GM18907 (cell line): Measurements from ENCODE around the gene ZNF48.
"Not testable (repeated sequence)": the region's sequence is repeated elsewhere in the genome, so short reads cannot be mapped to it uniquely, and the experiment has no call there.

Experiments used
- ATAC-seq: cut with Tn5 transposase; IDR thresholded peaks from one replicate; pipeline ENCODE4 v1.9.1; 2021; ENCODE audit warnings: mild to moderate bottlenecking, moderate library complexity; ENCODE audit not compliant: unreplicated experiment

ZNF48 gene

DNA sequence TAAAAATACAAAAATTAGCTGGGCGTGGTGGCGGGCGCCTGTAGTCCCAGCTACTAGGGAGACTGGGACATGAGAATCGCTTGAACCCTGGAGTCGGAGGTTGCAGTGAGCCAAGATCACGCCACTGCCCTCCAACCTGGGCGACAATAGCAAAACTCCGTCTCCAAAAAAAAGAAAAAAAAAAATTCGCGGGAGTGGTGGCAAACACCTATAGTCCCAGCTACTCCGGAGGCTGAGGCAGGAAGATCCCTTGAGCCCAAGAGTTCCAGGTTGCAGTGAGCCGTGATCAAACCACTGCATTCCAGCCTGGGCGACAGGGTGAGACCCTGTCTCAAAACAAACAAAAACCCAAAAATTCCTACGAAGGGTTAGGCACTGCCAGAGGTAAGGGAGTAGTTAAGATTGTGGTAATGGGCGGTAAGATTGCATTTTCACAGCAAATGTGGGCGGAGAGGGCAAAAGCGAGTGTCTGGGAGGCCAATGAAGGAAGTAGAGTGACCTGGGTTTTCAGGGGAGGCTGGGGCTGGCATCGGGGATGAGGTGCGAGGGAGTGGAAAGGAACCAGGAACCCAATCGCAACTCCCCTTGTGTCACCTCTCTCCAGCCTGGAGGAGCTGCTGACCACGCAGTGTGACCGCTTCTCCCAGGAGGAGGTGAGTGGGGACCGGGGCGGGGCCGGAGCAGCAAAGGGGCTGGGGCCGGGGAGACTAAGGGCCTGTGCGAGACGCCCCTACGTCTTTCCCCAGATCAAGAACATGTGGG lies 18.0 kb upstream of the ZNF48 start:
- ATAC-seq = no peak

GRCh38 chr16:30377812-30378235 lies 17.4 kb upstream of the ZNF48 start:
- ATAC-seq = peak; percentile 40

DNA sequence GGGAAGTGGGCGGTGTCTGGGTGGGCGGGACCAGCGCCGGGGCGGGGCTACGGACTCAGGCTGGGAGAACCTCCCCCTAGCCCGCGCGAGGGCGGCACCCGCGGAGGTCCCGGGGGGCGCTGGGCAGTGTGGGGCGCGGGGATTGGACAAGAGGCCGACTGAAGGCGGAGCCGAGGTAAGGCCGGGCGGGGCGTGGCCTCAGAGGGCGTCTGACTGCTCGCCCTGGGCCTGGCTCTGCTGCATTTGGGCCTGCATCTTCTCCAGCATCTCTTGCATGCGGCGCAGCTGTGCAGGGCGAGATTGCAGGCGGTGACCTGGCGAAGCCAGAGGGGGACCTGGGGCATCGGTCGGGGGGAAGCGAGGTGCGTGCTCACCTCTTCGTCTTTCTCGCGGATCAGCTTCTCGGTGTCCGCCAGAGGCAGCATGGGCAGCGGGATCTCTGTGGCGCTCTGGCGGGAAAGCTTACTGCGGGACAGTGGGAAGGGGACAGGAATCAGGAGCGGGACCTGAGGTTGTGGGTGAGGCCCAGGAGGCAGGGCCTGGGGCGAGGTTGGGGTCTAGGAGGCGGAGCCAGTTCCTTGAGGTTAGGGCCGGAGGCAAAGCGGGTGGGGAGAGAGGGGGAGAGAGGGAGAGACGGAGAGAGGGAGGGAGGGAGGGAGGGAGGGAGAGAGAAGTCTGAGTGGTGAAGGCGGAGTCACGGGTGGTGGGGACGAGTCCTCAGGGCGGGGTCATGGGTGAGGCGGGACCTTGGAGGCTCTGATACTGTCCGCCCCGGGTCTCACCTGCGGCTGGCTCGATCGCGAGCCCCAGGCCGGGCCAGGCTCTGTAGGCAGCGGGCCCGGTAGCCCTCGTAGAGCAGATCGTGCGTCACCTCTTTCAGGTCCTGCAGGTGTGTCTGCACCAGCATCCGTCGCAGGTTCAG lies 16.7 kb upstream of the ZNF48 start:
- ATAC-seq = peak; percentile 86

- no peak for ATAC-seq
These were observed 15.9 kb upstream of the ZNF48 start for GRCh38 chr16:30379158-30379783.

DNA sequence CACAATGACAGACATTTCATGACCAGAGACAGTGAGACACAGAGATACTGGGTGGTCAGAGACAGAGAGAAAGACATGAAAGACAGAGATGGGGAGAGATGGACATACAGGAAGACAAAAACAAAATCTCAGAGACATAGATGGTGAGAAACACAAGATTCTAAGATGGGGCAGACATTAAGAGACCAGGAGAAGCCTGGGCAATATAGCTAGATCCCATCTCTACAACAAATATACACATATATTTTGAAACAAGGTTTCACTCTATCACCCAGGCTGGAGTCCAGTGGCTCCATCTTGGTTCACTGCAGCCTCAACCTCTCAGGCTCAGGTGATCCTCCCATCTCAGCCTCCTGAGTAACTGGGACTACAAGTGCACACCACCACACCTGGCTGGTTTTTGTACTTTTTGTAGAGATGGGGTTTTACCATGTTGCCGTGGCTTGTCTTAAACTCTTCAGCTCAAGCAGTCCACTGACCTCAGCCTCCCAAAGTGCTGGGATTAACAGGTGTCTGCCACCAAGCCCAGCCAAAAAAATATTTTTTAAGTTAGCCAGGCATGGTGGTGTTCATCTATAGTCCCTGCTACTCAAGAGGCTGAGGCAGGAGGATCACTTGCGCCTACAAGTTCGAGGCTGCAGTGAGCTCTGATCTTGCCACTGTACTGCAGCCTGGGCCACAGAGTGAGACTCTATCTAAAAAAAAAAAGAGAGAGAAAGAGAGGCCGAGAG lies 15.0 kb upstream of the ZNF48 start:
- ATAC-seq = no peak

- ATAC-seq = no peak
These were observed 14.4 kb upstream of the ZNF48 start for GRCh38 chr16:30380803-30381208.

- no peak for ATAC-seq
These were observed 13.8 kb upstream of the ZNF48 start for GRCh38 chr16:30381291-30382041.

- ATAC-seq = no peak
These were observed 12.9 kb upstream of the ZNF48 start, which contains the start of gene SEPTIN1 for GRCh38 chr16:30382111-30382881. TSS of gene SEPTIN1 (minus strand) at chr16:30382561. CDS start at chr16:30382542, 19 bp downstream.

- ATAC-seq = no peak
These were observed 11.7 kb upstream of the ZNF48 start for GRCh38 chr16:30383521-30383920.

DNA sequence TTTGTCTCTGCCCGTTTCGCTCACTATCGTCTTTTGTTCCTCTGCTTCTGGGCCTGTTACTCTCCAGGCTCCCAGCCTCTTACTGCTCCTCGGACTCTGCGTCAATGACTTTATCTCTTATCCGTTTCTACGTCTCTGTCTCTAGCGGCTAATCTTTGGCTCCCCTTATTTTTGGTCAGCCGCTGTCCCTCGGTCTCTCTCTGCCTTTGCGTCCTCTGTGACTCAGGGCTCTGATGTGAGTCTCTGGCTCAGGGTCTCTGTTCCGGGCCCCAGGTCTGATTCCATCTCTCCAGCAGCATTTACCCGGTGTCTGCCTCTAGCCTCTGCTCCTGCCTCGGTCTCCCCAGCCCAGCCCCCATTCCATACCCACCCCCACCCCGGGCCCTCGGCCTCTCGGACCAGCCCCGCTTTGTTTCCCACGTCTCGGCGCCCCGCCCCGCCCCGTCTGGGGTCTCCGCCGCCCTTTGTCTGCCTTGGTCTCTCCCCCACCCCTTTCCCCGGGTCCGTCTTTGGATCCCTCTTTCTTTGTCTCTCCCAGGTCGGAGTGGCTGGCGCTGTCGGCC lies 547 bp upstream of the ZNF48 start:
- ATAC-seq = no peak

DNA sequence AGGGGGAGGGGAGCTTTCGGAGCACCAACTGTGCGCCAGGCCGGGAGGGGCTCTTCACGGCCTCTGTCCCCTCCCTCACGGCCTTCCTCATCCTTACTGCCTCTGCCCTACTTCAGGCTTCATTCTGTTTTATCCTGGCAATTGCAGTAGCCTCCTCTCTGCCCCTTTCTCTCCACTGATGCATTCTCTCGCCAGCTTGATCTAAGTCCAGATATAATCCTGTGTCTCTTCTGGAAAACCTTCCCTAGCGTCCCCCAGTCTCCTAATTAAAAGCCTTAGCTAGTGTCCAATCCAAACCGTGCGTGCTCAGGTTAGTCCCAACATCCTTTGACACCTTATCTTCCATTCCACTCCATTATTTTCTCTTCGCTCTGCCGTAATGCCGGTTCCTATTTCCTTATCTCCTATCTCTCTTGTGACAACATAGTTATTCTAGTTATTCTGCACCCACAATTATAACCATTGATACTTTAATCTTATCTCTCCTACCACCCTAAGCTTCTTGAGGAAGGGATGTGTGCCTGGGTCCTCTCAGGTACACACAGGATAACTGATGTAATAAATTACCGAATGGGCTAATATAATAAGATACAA lies 869 bp downstream of the ZNF48 start:
- ATAC-seq = no peak

DNA sequence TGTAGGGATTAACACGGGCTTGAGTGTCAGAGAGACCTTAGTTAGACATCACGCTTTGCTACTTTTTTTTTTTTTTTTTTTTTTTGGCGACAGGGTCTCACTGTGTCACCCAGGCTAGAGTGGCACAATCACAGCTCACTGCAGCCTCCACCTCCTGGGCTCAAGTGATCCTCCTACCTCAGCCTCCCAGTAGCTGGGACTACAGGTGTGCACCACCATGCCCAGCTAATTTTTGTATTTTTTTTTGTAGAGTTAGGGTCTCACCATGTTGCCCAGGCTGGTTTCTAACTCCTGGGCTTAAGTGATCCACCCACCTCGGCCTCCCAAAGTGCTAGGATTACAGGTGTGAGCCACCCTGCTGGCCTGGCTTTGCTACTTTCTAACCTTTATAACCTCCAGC lies 1.4 kb downstream of the ZNF48 start:
- not testable (repeated sequence) for ATAC-seq

DNA sequence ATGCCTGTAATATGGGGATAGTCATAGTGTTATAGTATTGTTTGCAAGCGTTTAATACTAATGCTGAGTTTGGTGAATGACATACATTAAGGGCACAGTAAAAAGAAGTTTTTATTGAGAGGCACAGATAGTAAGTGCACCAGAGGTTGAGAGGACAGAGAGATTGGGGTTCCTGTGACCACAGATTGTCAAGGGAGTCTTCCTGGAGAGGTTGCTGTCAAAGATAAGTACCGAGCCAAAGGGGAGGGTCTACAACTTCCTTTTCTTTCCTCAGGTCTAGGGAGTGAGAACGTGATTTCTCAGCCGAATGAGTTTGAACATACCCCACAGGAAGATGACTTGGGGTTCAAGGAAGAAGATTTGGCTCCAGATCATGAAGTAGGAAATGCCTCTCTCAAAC lies 1.8 kb downstream of the ZNF48 start:
- ATAC-seq = no peak

GRCh38 chr16:30397776-30398660 lies 2.8 kb downstream of the ZNF48 start:
- ATAC-seq = no peak

DNA sequence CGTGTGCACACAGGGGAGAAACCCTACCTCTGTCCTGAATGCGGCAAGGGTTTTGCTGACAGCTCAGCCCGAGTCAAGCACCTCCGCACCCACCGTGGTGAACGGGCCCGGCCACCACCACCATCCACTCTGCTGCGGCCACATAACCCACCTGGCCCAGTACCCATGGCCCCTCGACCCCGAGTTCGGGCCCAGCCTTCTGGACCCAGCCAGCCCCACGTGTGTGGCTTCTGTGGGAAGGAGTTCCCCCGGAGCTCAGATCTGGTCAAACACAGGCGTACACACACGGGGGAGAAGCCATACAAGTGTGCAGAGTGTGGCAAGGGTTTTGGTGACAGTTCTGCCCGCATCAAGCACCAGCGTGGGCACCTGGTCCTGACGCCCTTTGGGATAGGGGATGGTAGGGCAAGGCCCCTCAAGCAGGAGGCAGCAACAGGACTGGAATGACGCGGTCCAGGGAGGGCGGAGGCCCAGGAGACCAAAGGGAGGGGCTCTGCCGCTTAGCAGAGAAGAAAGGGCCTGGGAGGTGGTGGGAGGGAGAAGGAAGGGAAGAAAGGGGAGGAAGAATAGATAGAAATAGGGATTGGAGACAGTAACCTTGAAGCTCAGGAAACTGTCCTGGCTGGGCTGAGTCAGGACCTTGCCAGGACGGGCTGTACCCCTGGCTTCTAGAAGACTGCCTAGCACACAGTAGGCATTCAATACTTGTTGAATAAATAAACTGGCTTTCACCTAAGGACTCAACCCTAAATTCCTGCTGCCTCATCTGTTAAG lies 3.6 kb downstream of the ZNF48 start:
- ATAC-seq = no peak

- no peak for ATAC-seq
These were observed 4.4 kb downstream of the ZNF48 start for GRCh38 chr16:30399435-30400186.
